Ovary (tissue), 9 donors: ENCODE measurements around the gene ADK. TPM values are rescaled to one million over a fixed set of nuclear protein-coding genes. Genes with fewer than 3 reads are reported as not detected.

Source experiments
- DNase-seq, 5 donors: peaks; one replicate each; pipeline ENCODE4 v3.0.0-alpha.2; 2019 to 2020
- H3K27ac ChIP-seq, 2 donors: fragments of 200-600 bp; one replicate each; pipeline versions ENCODE4 v1.5.1 to v1.8.0; 2019 to 2022
- H3K27me3 ChIP-seq: fragments of 200-600 bp; one replicate; pipeline ENCODE4 v1.8.0; 2022
- H3K36me3 ChIP-seq: fragments of 200-600 bp; sonication (generic); one replicate; pipeline ENCODE4 v1.5.1; 2019
- H3K4me1 ChIP-seq: one replicate; pipeline ENCODE4 v1.8.1; 2013; ENCODE audit warnings: mild to moderate bottlenecking, moderate library complexity; ENCODE audit not compliant: insufficient read depth
- H3K4me3 ChIP-seq: fragments of 200-600 bp; sonication (generic); one replicate; pipeline ENCODE4 v1.5.1; 2017
- H3K9me3 ChIP-seq, 2 donors: fragments of 200-600 bp in 1 of 2; sonication (generic) in 1 of 2; one replicate each; pipeline versions ENCODE4 v1.5.1 to v1.8.1; 2013 to 2019; ENCODE audit warnings: mild to moderate bottlenecking in 1 of 2, moderate library complexity in 1 of 2
- EP300 ChIP-seq: sonication (generic); formaldehyde crosslinking; IDR thresholded peaks from one replicate; pipeline ENCODE4 v1.6.1; 2017; ENCODE audit warnings: antibody characterized with exemption
- POLR2A ChIP-seq: fragments of 450-650 bp; IDR thresholded peaks from one replicate; pipeline ENCODE4 v1.6.1; 2017; ENCODE audit warnings: antibody characterized with exemption, mild to moderate bottlenecking, moderate library complexity
- WGBS, 3 donors: extraction: QIAGEN DNeasy Blood & Tissue Kit in 1 of 3; methylation state at CpG; one replicate each; pipeline versions ENCODE4 v1.1.5 to v1.1.7; 2013 to 2017; 5-methylcytosine and 5-hydroxymethylcytosine counted together
- intact Hi-C, 4 donors: fragments of 100-400 bp; cut with DNase I; formaldehyde crosslinking; loops; one replicate each; pipeline versions ENCODE4 v1.11.0 to v1.15.1; 2022 to 2023
- polyA plus RNA-seq, 2 donors: library from polyadenylated mRNA; stranded (reverse); fragments of 200-250 nt in 1 of 2; fragments of 350-450 nt in 1 of 2; fragmentation: Illumina TruSeq in 1 of 2; extraction: RNeasy Lipid Tissue Mini Kit (QIAGEN cat#74804) in 1 of 2; gene quantifications; one replicate each; pipeline ENCODE4 v1.2.3, GENCODE V29; 2013 to 2014
- total RNA-seq, 7 donors: library from RNA; depleted of rRNA in 2 of 7; stranded (reverse); fragments of >200 nt in 2 of 7; fragmentation: NEBNext Ultra II Directional in 3 of 7; extraction: Animal tissue kit (Norgen Biotek cat#: 25700) in 3 of 7; gene quantifications; one replicate each; pipeline versions ENCODE4 v1.1.0 to v1.2.4, GENCODE V29; 2016 to 2023
- TF ChIP-seq, protein P1 (sequence below), 3 donors: fragments of 450-650 bp in 2 of 3; fragments of 200-600 bp in 1 of 3; IDR thresholded peaks; one replicate each; pipeline versions ENCODE4 v1.5.1 to v1.8.0; 2016 to 2022; ENCODE audit warnings: antibody characterized with exemption in 3 of 3, mild to moderate bottlenecking in 1 of 3
- donor health status: DM: no; HTN: no; CAD: no; lungs with moderate emphysema.
- donor health status: DM: no; HTN: no; CAD: no.
- donor health status: Bipolar disorder and iron deficiency.
- donor health status: DM: yes; HTN: yes; CAD: no.
- donor health status: DM: no; HTN: no; CAD: no.
- donor health status: DM: yes; HTN: yes; CAD: no.

ADK gene
- total and polyA plus RNA-seq, 9 donors = 9.4 to 20.4 (median 12.2) TPM

DNA sequence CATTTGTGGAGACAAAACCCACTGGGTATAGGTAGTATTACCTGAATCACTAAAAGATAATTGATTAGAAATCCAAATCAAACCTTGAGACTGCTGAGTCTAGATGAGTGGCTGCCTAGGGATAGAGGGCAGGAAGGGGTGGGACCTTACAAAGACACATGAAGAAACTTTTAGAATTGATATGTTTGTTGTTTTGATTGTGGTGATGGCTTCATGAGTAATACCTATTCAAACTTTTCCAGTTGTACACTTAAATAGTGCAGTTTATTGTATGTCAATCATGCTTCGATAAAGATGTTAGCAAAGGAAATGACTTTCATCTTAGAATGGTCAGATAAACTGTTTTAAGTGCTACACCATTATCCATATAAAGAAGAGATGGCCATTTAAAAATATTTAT, 486.7 kb downstream of the ADK start:
- TF ChIP-seq, protein P1, sequence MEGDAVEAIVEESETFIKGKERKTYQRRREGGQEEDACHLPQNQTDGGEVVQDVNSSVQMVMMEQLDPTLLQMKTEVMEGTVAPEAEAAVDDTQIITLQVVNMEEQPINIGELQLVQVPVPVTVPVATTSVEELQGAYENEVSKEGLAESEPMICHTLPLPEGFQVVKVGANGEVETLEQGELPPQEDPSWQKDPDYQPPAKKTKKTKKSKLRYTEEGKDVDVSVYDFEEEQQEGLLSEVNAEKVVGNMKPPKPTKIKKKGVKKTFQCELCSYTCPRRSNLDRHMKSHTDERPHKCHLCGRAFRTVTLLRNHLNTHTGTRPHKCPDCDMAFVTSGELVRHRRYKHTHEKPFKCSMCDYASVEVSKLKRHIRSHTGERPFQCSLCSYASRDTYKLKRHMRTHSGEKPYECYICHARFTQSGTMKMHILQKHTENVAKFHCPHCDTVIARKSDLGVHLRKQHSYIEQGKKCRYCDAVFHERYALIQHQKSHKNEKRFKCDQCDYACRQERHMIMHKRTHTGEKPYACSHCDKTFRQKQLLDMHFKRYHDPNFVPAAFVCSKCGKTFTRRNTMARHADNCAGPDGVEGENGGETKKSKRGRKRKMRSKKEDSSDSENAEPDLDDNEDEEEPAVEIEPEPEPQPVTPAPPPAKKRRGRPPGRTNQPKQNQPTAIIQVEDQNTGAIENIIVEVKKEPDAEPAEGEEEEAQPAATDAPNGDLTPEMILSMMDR (IDR thresholded peaks at IDR 0.05) = no peak
- TF ChIP-seq EP300 = no peak
- no peak for TF ChIP-seq POLR2A
- no peak overlapping the region for H3K4me3 ChIP-seq
- no peak overlapping the region for H3K27ac ChIP-seq
- no peak for DNase-seq
- intact Hi-C loops = no loop called here
- no peaks in the 10 kb centered on the region for H3K9me3 ChIP-seq
- 92 to 95% (median 94%) methylated on average over 1 of the region's 1 CpG for WGBS, 3 donors
- no peaks in the 10 kb centered on the region for H3K36me3 ChIP-seq
- H3K4me1 ChIP-seq = no peaks in the 10 kb centered on the region
- no peaks in the 10 kb centered on the region for H3K27me3 ChIP-seq

DNA sequence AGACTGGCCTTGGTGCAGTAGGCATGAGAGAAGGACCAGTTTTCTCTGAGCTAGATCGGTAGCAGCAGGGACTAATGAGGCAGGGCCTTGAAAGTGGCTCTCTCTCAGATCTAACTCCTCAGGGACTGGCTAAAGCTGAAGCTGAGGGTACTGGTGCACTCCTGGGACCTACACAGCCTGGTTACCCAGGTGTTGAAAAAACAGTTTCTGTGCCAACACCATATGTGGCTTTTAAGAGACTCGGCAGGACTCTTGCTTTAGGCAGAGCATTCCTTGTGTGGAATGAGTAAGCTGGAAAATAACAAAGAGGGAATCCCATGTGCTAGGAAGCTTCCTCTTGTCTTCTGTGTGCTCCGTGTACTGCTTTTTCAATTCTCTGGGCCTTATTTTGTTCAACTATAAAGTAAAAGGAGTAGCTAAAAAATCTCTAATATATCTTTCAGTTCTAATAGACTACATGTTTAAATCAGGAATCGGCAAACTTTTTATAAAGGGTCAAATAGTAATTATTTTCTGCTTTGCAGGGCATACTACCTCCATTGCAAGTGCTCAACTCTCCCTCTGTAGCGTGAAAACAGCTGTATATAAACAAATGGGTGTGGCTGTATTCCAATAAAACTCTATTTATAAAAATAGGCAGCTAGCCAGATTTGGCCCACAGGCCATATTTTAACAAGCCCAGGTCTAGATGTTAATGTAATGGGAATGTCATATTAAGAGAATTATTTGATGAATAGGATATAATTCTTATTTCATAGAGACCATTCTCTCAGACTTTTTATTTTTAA, 489.3 kb downstream of the ADK start:
- H3K27ac ChIP-seq = no peak overlapping the region

DNA sequence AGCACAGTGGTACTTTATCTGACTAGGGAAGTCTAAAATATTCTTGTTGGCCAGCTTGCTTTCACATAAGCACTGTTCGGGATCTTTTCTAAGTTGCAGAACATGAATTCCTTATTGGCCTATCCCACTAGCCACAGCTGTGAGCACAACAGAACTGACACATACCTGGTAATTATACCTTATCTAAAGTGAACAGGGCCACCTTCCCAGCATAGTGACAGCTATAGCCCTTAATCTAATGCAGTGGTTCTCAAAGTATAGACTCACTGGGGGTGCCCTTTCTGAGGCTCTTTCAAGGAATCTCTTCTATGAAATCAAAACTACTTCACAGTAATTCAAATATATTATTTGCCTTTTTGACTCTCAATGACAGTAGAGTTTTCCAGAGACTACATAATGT, 490.6 kb downstream of the ADK start:
- no peak for DNase-seq
- H3K4me3 ChIP-seq = no peak overlapping the region
- no peaks in the 10 kb centered on the region for H3K4me1 ChIP-seq
- 88 to 96% (median 95%) methylated on average over 1 of the region's 1 CpG for WGBS, 3 donors
- intact Hi-C loops = no loop called here
- TF ChIP-seq, protein P1 (IDR thresholded peaks at IDR 0.05) = no peak
- TF ChIP-seq POLR2A = no peak
- TF ChIP-seq EP300 = no peak
- H3K36me3 ChIP-seq = no peaks in the 10 kb centered on the region
- H3K27ac ChIP-seq = no peak overlapping the region
- no peaks in the 10 kb centered on the region for H3K9me3 ChIP-seq
- no peaks in the 10 kb centered on the region for H3K27me3 ChIP-seq

More for the DNA sequence above, 489.3 kb downstream of the ADK start:
- Histone ChIP-seq H3K4me3 (no peak overlapping the region), H3K4me1 (no peaks in the 10 kb centered on the region), H3K9me3 (no peaks in the 10 kb centered on the region), H3K27me3 (no peaks in the 10 kb centered on the region), H3K36me3 (no peaks in the 10 kb centered on the region)
- no peak for DNase-seq
- TF ChIP-seq EP300 = no peak
- no peak for TF ChIP-seq POLR2A
- TF ChIP-seq, protein P1 (IDR thresholded peaks at IDR 0.05) = no peak
- intact Hi-C loops = no loop called here
- 82 to 89% (median 83%) methylated on average over 5 of the region's 5 CpGs for WGBS, 3 donors

DNA sequence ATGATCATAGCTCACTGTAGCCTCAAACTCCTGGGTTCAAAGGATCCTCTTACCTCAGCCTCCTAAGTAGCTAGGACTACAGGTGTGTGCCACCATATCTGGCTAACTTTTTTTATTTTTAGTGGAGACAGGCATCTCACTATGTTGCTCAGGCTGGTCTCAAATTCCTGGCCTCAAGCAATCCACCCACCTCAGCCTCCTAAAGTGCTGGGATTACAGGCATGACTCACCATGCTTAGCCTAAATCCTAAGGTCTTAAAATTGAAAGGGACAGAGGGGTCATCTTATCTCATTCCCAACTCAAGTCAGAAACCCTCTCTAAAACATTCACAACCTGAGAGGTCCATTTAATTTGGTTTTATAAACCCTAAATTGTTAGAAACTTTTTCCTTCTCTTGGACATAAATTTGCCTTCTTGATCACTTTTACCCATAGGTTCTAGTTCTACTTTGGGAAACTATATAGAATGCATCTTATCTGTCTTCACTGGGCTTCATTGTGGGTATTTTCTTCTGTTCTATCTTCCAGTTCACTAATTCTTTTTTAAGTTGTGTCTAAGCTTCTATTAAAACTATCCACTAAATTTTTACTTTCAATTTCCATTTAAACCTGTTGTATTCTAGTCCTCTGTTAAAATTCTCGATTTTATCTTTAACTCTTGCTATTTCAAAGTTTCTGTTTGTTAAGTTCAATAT, 492.0 kb downstream of the ADK start:
- WGBS, 3 donors = 88 to 96% (median 89%) methylated on average over 1 of the region's 1 CpG
- intact Hi-C loops = no loop called here

More for the DNA sequence above, 492.0 kb downstream of the ADK start:
- no peak for DNase-seq
- no peak for TF ChIP-seq EP300
- TF ChIP-seq, protein P1 (IDR thresholded peaks at IDR 0.05) = no peak
- no peak for TF ChIP-seq POLR2A
- H3K4me3 ChIP-seq = no peak overlapping the region
- H3K36me3 ChIP-seq = no peaks in the 10 kb centered on the region
- H3K27me3 ChIP-seq = no peaks in the 10 kb centered on the region
- no peaks in the 10 kb centered on the region for H3K4me1 ChIP-seq
- no peaks in the 10 kb centered on the region for H3K9me3 ChIP-seq
- H3K27ac ChIP-seq = no peak overlapping the region
